Measurements from ENCODE around the gene PARP4.

DNA sequence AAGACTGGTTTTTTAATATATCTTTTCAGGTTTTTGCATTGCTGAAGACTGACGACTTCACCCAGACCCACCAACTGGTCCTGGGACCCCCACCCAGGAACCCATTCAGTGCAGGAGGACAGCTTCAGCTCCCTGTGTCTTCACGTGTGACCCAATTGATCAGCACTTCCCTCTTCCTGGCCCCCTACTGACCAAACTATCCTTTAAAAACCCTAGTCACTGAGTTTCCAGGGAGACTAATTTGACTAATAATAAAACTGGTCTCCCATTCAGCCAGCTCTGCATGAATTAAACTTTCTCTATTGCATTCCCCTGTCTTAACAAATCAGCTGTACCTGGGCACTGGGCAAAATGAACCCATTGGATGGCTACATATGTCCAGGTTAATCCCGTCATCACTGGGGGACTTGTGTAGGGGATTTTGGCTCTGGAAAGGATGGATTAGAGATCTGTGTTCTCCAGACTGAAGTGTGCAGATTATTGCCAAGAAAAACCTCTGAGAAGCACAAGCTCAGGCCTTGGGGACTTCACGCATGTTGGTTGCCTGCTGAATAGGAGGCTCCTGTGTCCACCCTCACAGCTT is 16.3 kb upstream of the PARP4 start:
- no peak for TF ChIP-seq EZH2 (IDR thresholded peaks at IDR 0.05; ENCODE audit: borderline replicate concordance, insufficient read depth, low read length, poor library complexity, severe bottlenecking)
- TF ChIP-seq CTCF (IDR thresholded peaks at IDR 0.05; ENCODE audit: poor library complexity, severe bottlenecking) = no peak

Measured in neural cell (in vitro differentiated cells).